GM21381 (cell line): ENCODE measurements around the gene ALDH1L1.
"Not testable (repeated sequence)": the region's sequence is repeated elsewhere in the genome, so short reads cannot be mapped to it uniquely, and the experiment has no call there.

Experiments used
- ATAC-seq: cut with Tn5 transposase; IDR thresholded peaks from one replicate; pipeline ENCODE4 v1.9.1; 2021; ENCODE audit warnings: mild to moderate bottlenecking, moderate library complexity; ENCODE audit not compliant: unreplicated experiment

ALDH1L1 gene

DNA sequence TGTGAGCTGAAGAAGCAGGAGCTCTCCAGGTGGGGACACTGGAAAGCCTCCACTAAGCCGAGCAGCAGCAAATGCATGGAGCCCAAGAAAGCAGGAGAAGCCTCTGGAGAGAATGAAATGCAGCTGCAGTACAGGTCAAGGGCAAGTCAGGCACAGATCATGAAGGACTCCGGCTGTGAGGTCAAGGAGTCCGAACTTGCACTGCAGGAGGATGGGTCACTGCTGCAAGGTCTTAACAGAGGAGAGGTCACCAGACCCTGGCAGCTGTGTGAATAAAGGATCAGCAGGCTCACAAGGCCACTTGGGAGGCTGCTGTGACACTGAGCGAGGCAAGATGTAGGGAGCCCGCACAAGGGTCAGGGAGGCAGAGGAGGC lies 71.7 kb downstream of the ALDH1L1 start:
- ATAC-seq = no peak

- ATAC-seq = no peak
These were observed 72.3 kb downstream of the ALDH1L1 start for GRCh38 chr3:126107957-126108675.

GRCh38 chr3:126107203-126107939 lies 73.0 kb downstream of the ALDH1L1 start:
- ATAC-seq = no peak

- no peak for ATAC-seq
These were observed 73.8 kb downstream of the ALDH1L1 start for GRCh38 chr3:126106336-126107202.

GRCh38 chr3:126105691-126106187 lies 74.6 kb downstream of the ALDH1L1 start:
- no peak for ATAC-seq

- no peak for ATAC-seq
These were observed 75.4 kb downstream of the ALDH1L1 start for GRCh38 chr3:126104742-126105605.

DNA sequence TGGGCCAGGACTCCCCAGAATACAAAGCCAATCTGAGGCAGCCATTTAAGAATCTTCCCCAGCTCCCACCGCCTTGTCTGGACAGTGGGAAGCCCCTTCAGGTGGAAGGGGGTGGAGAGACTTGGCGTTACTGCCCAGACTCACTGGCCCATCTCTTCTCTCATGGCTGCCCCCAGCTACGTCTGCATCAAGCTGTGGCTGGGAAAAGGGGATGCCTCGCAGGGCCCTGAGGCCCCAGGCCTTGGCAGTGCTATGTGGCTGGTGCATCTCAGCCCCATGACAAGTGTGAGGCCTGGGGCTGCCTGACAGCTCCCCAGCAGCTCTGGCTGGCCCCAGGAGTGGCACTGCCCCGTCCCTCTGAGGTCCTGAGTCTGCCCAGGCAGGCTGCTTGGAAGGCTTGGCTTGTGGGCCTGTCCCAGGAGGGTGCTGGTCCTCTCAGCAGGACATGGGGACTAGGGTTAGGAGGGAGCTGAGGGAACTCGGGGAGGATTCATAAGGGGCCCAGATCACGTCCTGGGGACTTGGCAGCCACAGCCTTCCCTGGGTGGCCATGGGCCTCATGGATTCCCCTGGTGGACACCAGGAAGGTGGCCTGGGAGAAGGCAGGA lies 76.3 kb downstream of the ALDH1L1 start:
- ATAC-seq = no peak

DNA sequence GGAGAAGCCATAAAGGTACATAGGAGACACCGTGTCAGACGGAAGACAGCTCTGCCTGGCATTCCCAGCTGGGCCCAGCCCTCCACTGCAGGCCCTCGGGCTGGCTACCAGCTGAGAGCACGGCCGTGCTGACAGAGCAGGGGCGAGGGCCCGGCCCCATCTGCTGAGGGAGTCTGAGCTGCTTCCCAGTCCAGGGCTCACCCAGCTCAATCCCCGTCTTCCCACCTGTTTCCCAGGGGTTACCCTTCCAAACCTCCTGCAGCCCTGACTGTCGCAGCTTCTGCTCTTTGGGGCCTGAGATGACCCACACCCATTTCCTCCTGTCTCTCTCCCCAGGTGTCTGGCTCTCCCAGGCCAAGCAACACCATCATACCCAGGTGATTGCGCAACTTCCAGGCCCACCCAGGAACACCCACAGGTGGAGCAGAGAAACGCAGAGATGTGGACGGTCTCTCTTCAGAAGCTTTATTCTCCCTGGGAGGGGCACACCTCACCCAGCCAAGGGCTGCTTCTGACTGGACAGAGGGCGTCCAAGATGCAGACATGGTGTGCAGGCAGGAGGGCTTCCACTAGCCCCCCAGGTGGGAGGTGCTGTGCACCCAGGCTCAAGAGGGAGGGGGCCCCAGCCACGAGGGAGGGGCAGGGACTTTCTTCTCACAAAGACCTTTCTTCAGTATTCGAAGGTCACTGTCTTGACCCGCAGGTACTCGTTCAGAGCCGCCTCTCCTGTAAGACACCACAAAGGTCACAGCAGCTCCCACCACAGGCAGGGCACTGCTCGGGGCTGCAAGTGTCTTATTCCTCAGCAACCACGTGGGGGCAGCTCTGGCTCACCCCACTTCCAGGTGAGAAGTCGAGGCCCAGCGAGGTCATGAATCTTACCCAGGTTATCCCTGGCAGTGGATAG lies 77.0 kb downstream of the ALDH1L1 start:
- no peak for ATAC-seq

DNA sequence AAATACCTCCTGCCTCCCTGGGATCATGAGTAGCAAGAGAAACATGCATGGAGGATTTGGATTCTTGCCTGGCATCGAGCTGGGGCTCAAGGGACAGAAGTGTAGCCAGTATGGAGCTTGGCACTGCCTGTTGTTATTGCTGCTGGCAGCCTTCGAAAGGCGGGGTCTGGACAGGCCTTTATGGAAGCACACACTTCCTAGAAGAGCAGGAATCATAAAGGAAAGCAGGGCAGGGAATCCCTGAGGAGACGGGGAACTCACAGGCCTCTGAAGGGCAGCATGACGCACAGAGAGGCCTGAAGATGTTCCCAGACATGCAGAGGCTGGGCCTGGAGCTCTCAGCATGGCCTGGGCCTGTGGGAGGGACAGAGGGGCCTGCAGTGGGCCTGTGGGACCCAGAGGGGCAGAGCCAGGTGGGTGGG lies 77.8 kb downstream of the ALDH1L1 start:
- ATAC-seq = no peak

GRCh38 chr3:126102011-126102410 lies 78.4 kb downstream of the ALDH1L1 start:
- ATAC-seq = no peak

DNA sequence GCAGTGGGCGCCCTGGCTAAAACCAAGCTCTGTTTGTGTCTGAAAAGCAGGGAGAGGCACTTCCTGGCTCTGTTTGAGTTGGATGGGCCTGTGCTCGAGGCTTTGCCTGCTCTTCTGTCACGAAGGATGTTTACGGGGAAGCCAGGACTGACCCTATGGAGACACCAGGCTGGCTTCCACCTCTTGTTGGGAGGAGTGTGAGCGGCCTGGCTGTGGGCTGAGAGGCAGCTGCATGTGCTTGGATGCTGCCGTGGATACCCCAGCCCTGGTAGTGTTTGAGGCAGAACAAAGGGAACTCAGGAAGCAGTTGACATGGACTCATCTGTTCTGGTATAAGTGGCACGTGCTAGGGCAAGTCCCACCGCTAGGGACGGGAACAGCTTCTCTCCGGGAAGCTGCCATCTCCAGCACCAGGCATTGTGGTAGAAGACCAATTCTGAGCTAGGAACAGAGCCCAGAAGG lies 78.8 kb downstream of the ALDH1L1 start:
- ATAC-seq = no peak

DNA sequence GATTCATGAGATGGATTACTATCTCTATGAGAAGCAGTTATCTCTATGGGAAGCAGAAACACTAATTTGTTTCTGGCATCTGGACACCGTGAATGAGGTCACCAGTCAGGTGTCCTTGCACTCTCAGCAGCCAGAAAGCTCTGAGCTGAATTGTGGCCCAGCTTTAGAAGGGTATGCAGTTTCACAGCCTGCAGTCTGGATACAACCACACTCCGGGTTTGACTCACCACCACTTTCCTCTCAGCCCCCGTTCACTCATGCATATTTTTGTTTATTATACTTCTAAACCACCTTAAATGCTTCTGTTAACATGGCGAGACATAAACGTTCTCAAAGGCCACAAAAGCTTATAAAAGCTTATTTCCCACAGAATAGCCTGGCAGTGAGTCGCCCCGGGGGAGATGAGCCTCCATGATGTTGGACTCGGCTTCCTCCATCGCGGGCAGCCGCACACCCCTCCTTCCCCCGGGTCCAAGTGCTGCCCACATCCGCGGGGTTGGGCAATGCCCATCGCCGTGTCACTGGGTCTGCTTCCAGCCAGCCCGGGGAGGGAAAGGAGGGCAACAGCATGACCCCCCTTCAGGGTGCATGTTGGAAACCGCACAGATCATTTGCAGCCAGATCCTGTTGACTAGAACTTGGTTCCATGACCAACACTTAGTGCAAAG lies 79.6 kb downstream of the ALDH1L1 start:
- no peak for ATAC-seq

- ATAC-seq = no peak
These were observed 80.1 kb downstream of the ALDH1L1 start for GRCh38 chr3:126100269-126100633.

GRCh38 chr3:126098391-126098858 lies 82.0 kb downstream of the ALDH1L1 start:
- no peak for ATAC-seq

DNA sequence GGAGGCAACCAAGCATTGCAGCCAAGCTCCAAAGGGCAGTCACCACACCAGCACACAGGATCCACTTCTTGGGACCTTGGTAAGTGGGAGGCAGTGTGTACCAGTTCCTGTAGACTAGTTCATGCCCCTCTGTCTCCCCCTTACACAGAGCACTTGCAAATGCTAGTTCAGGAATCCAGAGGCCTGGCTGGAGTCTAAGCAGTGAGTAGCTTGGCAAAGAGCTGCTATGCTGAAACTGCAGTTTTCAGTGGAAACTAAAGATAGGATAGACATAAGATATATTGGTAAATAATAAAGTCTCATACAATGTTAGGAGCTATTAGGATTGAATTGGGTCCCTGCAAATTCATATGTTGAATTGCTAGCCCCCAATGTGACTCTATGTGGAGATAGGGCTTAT lies 82.6 kb downstream of the ALDH1L1 start:
- no peak for ATAC-seq

GRCh38 chr3:126096274-126096673 lies 84.1 kb downstream of the ALDH1L1 start:
- not testable (repeated sequence) for ATAC-seq

GRCh38 chr3:126092128-126092527 lies 88.3 kb downstream of the ALDH1L1 start:
- not testable (repeated sequence) for ATAC-seq

GRCh38 chr3:126087552-126088175 lies 92.7 kb downstream of the ALDH1L1 start:
- ATAC-seq = no peak
